GM23338 (cell line): ENCODE results near the gene UHRF1. TPM values are rescaled to one million over a fixed set of nuclear protein-coding genes. Genes with fewer than 3 reads are reported as not detected.

Experiments
- ATAC-seq: fragments of 200-7000 bp; cut with Tn5 transposase; 3 replicates; pipeline ENCODE4 v1.9.1; 2020
- DNase-seq: peaks from one replicate; pipeline ENCODE4 v3.0.0-alpha.2; 2015; ENCODE audit warnings: low spot score
- H2AFZ ChIP-seq: fragments of 200-600 bp; sonication (generic); 2 replicates; pipeline ENCODE4 v1.8.0; 2016; ENCODE audit warnings: antibody characterized with exemption, mild to moderate bottlenecking, moderate library complexity
- H3F3A ChIP-seq: fragments of 200-600 bp; sonication (generic); replicated peaks from 2 replicates; pipeline ENCODE4 v1.8.0; 2017; ENCODE audit warnings: antibody characterized with exemption, mixed run types, low read depth
- H3K27ac ChIP-seq: fragments of 200-600 bp; sonication (generic); 2 replicates; pipeline ENCODE4 v1.6.1; 2016; ENCODE audit warnings: low read depth
- H3K27me3 ChIP-seq: fragments of 200-600 bp; sonication (generic); 2 replicates; pipeline ENCODE4 v1.8.0; 2016; ENCODE audit warnings: mild to moderate bottlenecking, mixed run types, moderate library complexity; ENCODE audit not compliant: insufficient read depth
- H3K36me3 ChIP-seq: fragments of 200-600 bp; sonication (generic); 2 replicates; pipeline ENCODE4 v1.8.0; 2016; ENCODE audit warnings: mild to moderate bottlenecking; ENCODE audit not compliant: insufficient read depth
- H3K4me1 ChIP-seq: fragments of 200-600 bp; sonication (generic); 2 replicates; pipeline ENCODE4 v1.8.0; 2016; ENCODE audit warnings: mild to moderate bottlenecking, moderate library complexity; ENCODE audit not compliant: insufficient read depth
- H3K4me2 ChIP-seq: fragments of 200-600 bp; sonication (generic); 2 replicates; pipeline ENCODE4 v1.7.1; 2017; ENCODE audit warnings: mixed run types
- H3K4me3 ChIP-seq: fragments of 200-600 bp; sonication (generic); 2 replicates; pipeline ENCODE4 v1.6.1; 2016; ENCODE audit warnings: mixed run types
- H3K79me2 ChIP-seq: fragments of 200-600 bp; sonication (generic); replicated peaks from 2 replicates; pipeline ENCODE4 v1.8.0; 2017; ENCODE audit warnings: mild to moderate bottlenecking; ENCODE audit not compliant: insufficient read depth
- H3K9me2 ChIP-seq: fragments of 200-600 bp; sonication (generic); 2 replicates; pipeline ENCODE4 v1.8.0; 2017; ENCODE audit not compliant: insufficient read depth
- H4K20me1 ChIP-seq: fragments of 200-600 bp; sonication (generic); replicated peaks from 2 replicates; pipeline ENCODE4 v1.8.0; 2017; ENCODE audit warnings: mild to moderate bottlenecking; ENCODE audit not compliant: insufficient read depth
- H3K27ac Mint-ChIP-seq: 2 replicates; pipeline ENCODE4 v1.8.0; 2020; ENCODE audit warnings: inconsistent platforms, mild to moderate bottlenecking, moderate library complexity, mixed read lengths
- H3K27me3 Mint-ChIP-seq: 3 replicates; pipeline ENCODE4 v1.8.0; 2022; ENCODE audit warnings: low read depth, mild to moderate bottlenecking, moderate library complexity, mixed read lengths, inconsistent platforms; ENCODE audit not compliant: insufficient read depth, poor library complexity
- H3K36me3 Mint-ChIP-seq: 3 replicates; pipeline ENCODE4 v1.8.0; 2021; ENCODE audit warnings: low read depth, mild to moderate bottlenecking, inconsistent platforms, moderate library complexity, mixed read lengths
- H3K4me1 Mint-ChIP-seq: 3 replicates; pipeline ENCODE4 v1.8.0; 2020; ENCODE audit warnings: mild to moderate bottlenecking, inconsistent platforms, mixed read lengths
- H3K4me3 Mint-ChIP-seq: 3 replicates; pipeline ENCODE4 v1.8.0; 2021; ENCODE audit warnings: moderate library complexity, mild to moderate bottlenecking, inconsistent platforms, mixed read lengths
- H3K9me3 Mint-ChIP-seq: 3 replicates; pipeline ENCODE4 v1.8.0; 2020; ENCODE audit warnings: moderate library complexity, mild to moderate bottlenecking, inconsistent platforms, mixed read lengths
- CREB1 ChIP-seq: fragments of 250-450 bp; sonication (Bioruptor Pico); IDR thresholded peaks from 2 replicates; pipeline ENCODE4 v1.5.0; 2020; ENCODE audit warnings: low read depth, mild to moderate bottlenecking, moderate library complexity
- CTCF ChIP-seq, 2 experiments: fragments of 200-600 bp in 1 of 2; sonication (generic) in 1 of 2; conservative IDR thresholded peaks; 2 replicates each; pipeline versions ENCODE4 v1.5.1 to v1.6.1; 2016 to 2017; ENCODE audit warnings: antibody characterized with exemption in 2 of 2, low read depth in 2 of 2, mild to moderate bottlenecking in 2 of 2, moderate library complexity in 1 of 2
- ETS1 ChIP-seq: IDR thresholded peaks from 2 replicates; pipeline ENCODE4 v1.6.1; 2016; ENCODE audit warnings: antibody characterized with exemption
- EZH2 ChIP-seq: fragments of 200-600 bp; sonication (generic); IDR thresholded peaks from one replicate; pipeline ENCODE4 v1.8.0; 2017; ENCODE audit warnings: antibody characterized with exemption, mild to moderate bottlenecking, low read depth; ENCODE audit not compliant: unreplicated experiment
- EZH2phosphoT487 ChIP-seq: fragments of 200-600 bp; sonication (generic); IDR thresholded peaks from one replicate; pipeline ENCODE4 v1.8.1; 2018; ENCODE audit warnings: antibody characterized with exemption; ENCODE audit not compliant: unreplicated experiment
- JUNB ChIP-seq: IDR thresholded peaks from one replicate; pipeline ENCODE4 v1.6.1; 2016; ENCODE audit warnings: antibody characterized with exemption; ENCODE audit not compliant: unreplicated experiment
- NANOG ChIP-seq: IDR thresholded peaks from 2 replicates; pipeline ENCODE4 v1.6.1; 2016; ENCODE audit warnings: antibody characterized with exemption, borderline replicate concordance
- POLR2AphosphoS5 ChIP-seq: IDR thresholded peaks from 2 replicates; pipeline ENCODE4 v1.6.1; 2016; ENCODE audit warnings: antibody characterized with exemption, low read depth
- REST ChIP-seq: IDR thresholded peaks from one replicate; pipeline ENCODE4 v1.6.1; 2018; ENCODE audit warnings: antibody characterized with exemption; ENCODE audit not compliant: unreplicated experiment
- STAT1 ChIP-seq: IDR thresholded peaks from one replicate; pipeline ENCODE4 v1.6.1; 2016; ENCODE audit warnings: antibody characterized with exemption; ENCODE audit not compliant: unreplicated experiment
- ZNF114 ChIP-seq: fragments of 250-450 bp; sonication (Bioruptor Pico); IDR thresholded peaks from 2 replicates; pipeline ENCODE4 v1.5.0; 2020; ENCODE audit warnings: mild to moderate bottlenecking, moderate library complexity
- ZNF331 ChIP-seq: fragments of 250-450 bp; sonication (Bioruptor Pico); IDR thresholded peaks from 2 replicates; pipeline ENCODE4 v1.5.0; 2020; ENCODE audit warnings: low read depth, mild to moderate bottlenecking, moderate library complexity
- ZNF462 ChIP-seq: fragments of 250-450 bp; sonication (Bioruptor Pico); IDR thresholded peaks from 2 replicates; pipeline ENCODE4 v1.5.0; 2020; ENCODE audit warnings: mild to moderate bottlenecking, moderate library complexity
- polyA plus RNA-seq: library from polyadenylated mRNA; unstranded; fragments of >200 nt; fragmentation: Nextera tagmentation; extraction: Ambion mirVana; gene quantifications from 2 replicates; pipeline ENCODE4 v1.2.1, GENCODE V29; 2016
- total RNA-seq: library from RNA; depleted of rRNA; stranded (reverse); fragments of >200 nt; shearing (Covaris generic); gene quantifications from 2 replicates; pipeline ENCODE4 v1.2.3, GENCODE V29; 2014

Gene UHRF1
- total and polyA plus RNA-seq, 2 experiments from 2014 or later: 20.3 to 45.7 TPM

- H3K9me2 ChIP-seq: no peaks in the 10 kb centered on the region
- ATAC-seq (no peak; the same call in 2 of the 3 replicates), DNase-seq (no peak)
- H3K79me2 ChIP-seq: peaks cover 94% of the 10 kb centered on the region
- no peaks in the 10 kb centered on the region for H3K27me3 ChIP-seq
- no peaks in the 10 kb centered on the region for H3K36me3 ChIP-seq
- no peaks in the 10 kb centered on the region for H3K4me1 ChIP-seq
- H3K27me3 Mint-ChIP-seq: peaks cover 7% of the 10 kb centered on the region
- H2AFZ ChIP-seq: no peak overlapping the region
- H3K4me1 Mint-ChIP-seq: peaks cover 37% of the 10 kb centered on the region
- no peaks in the 10 kb centered on the region for H3F3A ChIP-seq
- no peak overlapping the region for H3K27ac ChIP-seq
- peaks cover 28% of the 10 kb centered on the region for H4K20me1 ChIP-seq
- no peaks in the 10 kb centered on the region for H3K36me3 Mint-ChIP-seq
- H3K4me3 Mint-ChIP-seq: no peak overlapping the region
- H3K9me3 Mint-ChIP-seq: no peaks in the 10 kb centered on the region
- no peak overlapping the region for H3K4me2 ChIP-seq
- TF ChIP-seq ZNF462 (no peak), EZH2 (no peak), ZNF331 (CRISPR knock-in tag) (no peak), STAT1 (no peak), CREB1 (CRISPR knock-in tag) (no peak), REST (no peak), JUNB (no peak), EZH2phosphoT487 (no peak), ETS1 (no peak), POLR2AphosphoS5 (no peak), CTCF (conservative IDR thresholded peaks at IDR 0.05; ENCODE audit: low read depth in 2 of 2) (no peak), NANOG (no peak), ZNF114 (CRISPR knock-in tag) (no peak)
- no peak overlapping the region for H3K4me3 ChIP-seq
- H3K27ac Mint-ChIP-seq: no peak overlapping the region
Measured at GRCh38 chr19:4983346-4984105, 74.2 kb downstream of the UHRF1 start.
